ENCODE data around the gene BSND.
A peak's percentile ranks its signal among the peaks of the same experiment; 100 is the strongest.
"Not testable (repeated sequence)": the region's sequence is repeated elsewhere in the genome, so short reads cannot be mapped to it uniquely, and the experiment has no call there.

Gene BSND

GRCh38 chr1:54953846-54954245 lies 44.9 kb upstream of the BSND start:
- no peak for DNase-seq (ENCODE audit: low spot score)
- Histone ChIP-seq H3K27ac (no peak overlapping the region), H3K4me3 (no peak overlapping the region)
- no peak for TF ChIP-seq CTCF (IDR thresholded peaks at IDR 0.05)

- H3K27ac ChIP-seq, result no peak overlapping the region
- no peak for TF ChIP-seq CTCF (IDR thresholded peaks at IDR 0.05)
- no peak for DNase-seq (ENCODE audit: low spot score)
- no peak overlapping the region for H3K4me3 ChIP-seq
These were observed 43.4 kb upstream of the BSND start for GRCh38 chr1:54955359-54955758.

DNA sequence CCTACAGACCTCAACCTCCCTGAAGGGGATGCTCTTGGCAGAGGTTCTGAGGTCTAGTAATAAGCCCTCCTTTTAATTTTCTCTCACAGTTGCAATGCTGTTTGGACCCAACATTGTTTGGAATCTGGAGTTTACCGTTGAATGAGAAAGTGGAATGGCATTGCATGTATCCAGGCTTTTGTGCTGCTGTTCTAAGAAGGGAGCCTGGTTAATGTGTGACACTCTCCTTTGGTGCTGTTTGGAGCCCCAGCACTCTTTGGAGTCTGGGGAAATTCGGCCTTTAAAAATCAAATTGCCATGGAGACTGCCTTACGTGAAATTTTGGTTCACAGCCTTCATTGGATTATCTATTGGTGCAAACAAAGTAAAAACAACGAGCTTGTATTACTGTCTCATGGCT lies 42.0 kb upstream of the BSND start:
- TF ChIP-seq CTCF (IDR thresholded peaks at IDR 0.05), result no peak
- H3K4me3 ChIP-seq, result no peak overlapping the region
- DNase-seq (ENCODE audit: low spot score), result no peak
- no peak overlapping the region for H3K27ac ChIP-seq

- no peak for TF ChIP-seq CTCF (IDR thresholded peaks at IDR 0.05)
- no peak for DNase-seq (ENCODE audit: low spot score)
- Histone ChIP-seq H3K4me3 (no peak overlapping the region), H3K27ac (no peak overlapping the region)
These were observed 39.5 kb upstream of the BSND start for GRCh38 chr1:54959241-54959640.

DNA sequence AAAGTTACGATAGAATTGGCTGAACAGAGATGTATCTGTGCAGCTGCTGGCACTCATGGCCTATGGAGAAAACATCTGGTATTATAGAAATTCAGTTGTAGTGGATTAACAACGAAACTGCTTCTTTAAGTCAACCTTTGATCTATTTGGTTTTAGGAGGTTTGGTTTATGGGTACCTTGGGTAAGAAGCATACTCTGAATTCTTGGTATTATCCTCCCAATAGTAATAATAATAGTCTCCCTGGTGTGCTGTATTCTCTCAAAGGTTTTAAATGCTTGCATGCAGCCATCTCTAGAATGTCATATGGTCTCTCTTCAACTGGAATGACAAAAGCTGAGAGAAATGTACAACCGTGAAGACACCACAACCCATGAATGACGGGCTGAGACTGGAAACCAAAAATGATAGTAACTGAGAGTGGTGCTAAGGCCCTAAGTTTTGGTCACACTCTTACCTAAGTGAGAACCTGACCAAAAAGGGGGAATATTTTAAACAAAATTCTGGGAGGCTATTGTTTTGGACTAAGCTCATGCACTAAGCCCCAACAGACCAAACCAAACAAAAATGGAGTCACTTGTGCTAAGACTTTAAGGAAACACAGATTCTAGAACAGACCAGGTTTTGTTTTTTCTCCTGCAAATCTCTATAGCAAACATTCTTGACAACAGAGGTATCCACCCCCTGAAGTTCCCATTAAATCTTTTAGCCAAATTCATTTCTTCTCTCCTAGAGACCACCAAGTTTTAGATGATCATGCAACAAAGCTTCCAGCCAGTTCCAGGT lies 35.9 kb upstream of the BSND start:
- Histone ChIP-seq H3K27ac (no peak overlapping the region), H3K4me3 (no peak overlapping the region)
- no peak for TF ChIP-seq CTCF (IDR thresholded peaks at IDR 0.05)
- no peak for DNase-seq (ENCODE audit: low spot score)

DNA sequence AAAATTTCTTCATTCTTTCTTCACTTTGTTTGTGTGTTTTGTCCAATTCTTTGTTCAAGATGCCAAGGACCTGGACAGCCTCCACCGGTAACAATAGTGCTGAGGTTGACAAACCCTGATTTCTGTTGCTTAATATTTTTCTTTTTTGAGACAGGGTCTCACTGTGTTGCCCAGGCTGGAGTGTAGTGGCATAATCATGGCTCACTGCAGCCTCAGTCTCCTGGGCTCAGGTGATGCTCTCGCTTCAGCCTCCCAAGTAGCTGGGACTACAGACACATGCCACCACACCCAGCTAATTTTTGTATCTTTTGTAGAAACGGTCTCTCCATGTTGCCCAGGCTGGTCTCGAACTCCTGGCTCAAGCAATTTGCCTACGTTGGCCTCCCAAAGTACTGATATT lies 34.9 kb upstream of the BSND start:
- H3K27ac ChIP-seq, H3K4me3 ChIP-seq: not testable (repeated sequence)
- peak; percentile 12 for DNase-seq (ENCODE audit: low spot score)

DNA sequence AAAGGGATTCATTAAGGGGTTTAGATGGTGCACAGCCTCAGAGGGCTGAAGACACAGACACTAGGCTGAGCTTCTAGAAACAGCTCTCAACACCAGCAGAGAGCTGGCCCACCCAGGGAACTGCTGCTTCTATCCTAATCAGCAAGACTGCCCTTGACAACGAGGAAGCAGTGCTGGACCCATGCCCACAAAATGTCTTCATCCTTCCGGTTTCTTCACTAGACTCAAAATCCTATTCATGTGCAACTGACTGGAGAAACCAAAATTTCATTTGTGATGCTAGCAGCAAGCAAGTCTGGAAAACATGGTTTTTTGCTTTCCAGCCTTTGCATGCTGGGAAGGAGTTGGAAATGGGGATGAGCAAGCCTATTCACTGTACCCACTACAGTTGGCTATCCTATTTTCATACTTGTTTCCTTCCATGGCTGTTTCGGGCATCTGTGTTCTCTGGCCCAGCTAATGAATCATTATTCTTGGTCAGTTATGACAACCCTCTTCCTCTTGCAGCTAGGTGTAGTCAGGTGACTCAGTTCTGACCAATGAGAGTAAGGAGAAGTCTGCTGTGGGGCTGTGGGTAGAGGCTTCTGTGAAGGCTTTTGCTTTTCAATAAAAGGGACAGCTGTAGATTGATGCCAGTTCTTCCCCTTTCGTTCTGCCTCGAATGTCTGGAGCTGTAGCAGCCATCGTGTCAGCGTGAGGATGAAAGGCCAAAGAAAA lies 33.0 kb upstream of the BSND start:
- TF ChIP-seq CTCF (IDR thresholded peaks at IDR 0.05), result no peak
- Histone ChIP-seq H3K27ac (no peak overlapping the region), H3K4me3 (no peak overlapping the region)
- peak; percentile 71 for DNase-seq (ENCODE audit: low spot score)
